ENCODE measurements around the gene LPP. TPM values are rescaled to one million over a fixed set of nuclear protein-coding genes. Genes with fewer than 3 reads are reported as not detected.

The LPP gene
- total RNA-seq, 1 donor: 77.4 TPM

- H3K36me3 ChIP-seq (ENCODE audit: insufficient read depth, low read length): no peaks in the 10 kb centered on the region
- peaks cover 32% of the 10 kb centered on the region for H3K79me2 ChIP-seq (ENCODE audit: insufficient read depth, low read length)
- no peaks in the 10 kb centered on the region for H3K27me3 ChIP-seq (ENCODE audit: insufficient read depth, low read length)
- no peaks in the 10 kb centered on the region for H4K20me1 ChIP-seq (ENCODE audit: insufficient read depth, low read length)
- DNase-seq (ENCODE audit: insufficient read length, low spot score, missing footprints): no peak
- H3K4me2 ChIP-seq (ENCODE audit: insufficient read depth, low read length): peak overlapping the region; percentile 12
- H3K4me1 ChIP-seq (ENCODE audit: insufficient read depth, low read length): peaks cover 27% of the 10 kb centered on the region
- H2AFZ ChIP-seq (ENCODE audit: low read length): no peak overlapping the region
- H3K9me3 ChIP-seq (ENCODE audit: low read depth, low read length): no peaks in the 10 kb centered on the region
- no peak for TF ChIP-seq CTCF (IDR thresholded peaks at IDR 0.05; ENCODE audit: extremely low read depth, low read depth, low read length)
- H3K27ac ChIP-seq (ENCODE audit: low read depth, low read length): peak overlapping the region; percentile 27
- no peak overlapping the region for H3K4me3 ChIP-seq (ENCODE audit: insufficient read depth, low read length)
Measured at GRCh38 chr3:188680189-188680588, 526.2 kb downstream of the LPP start.

GRCh38 chr3:188680605-188681004 lies 526.6 kb downstream of the LPP start:
- DNase-seq (ENCODE audit: insufficient read length, low spot score, missing footprints): no peak
- H3K27ac ChIP-seq (ENCODE audit: low read depth, low read length): peak overlapping the region; percentile 27
- no peak for TF ChIP-seq CTCF (IDR thresholded peaks at IDR 0.05; ENCODE audit: extremely low read depth, low read depth, low read length)
- no peaks in the 10 kb centered on the region for H4K20me1 ChIP-seq (ENCODE audit: insufficient read depth, low read length)
- no peaks in the 10 kb centered on the region for H3K36me3 ChIP-seq (ENCODE audit: insufficient read depth, low read length)
- H3K79me2 ChIP-seq (ENCODE audit: insufficient read depth, low read length): peaks cover 35% of the 10 kb centered on the region
- H3K4me1 ChIP-seq (ENCODE audit: insufficient read depth, low read length): peaks cover 27% of the 10 kb centered on the region
- H3K9me3 ChIP-seq (ENCODE audit: low read depth, low read length): no peaks in the 10 kb centered on the region
- H3K4me3 ChIP-seq (ENCODE audit: insufficient read depth, low read length): no peak overlapping the region
- H2AFZ ChIP-seq (ENCODE audit: low read length): no peak overlapping the region
- no peaks in the 10 kb centered on the region for H3K27me3 ChIP-seq (ENCODE audit: insufficient read depth, low read length)
- H3K4me2 ChIP-seq (ENCODE audit: insufficient read depth, low read length): no peak overlapping the region

- Histone ChIP-seq H3K36me3 (ENCODE audit: insufficient read depth, low read length) (no peaks in the 10 kb centered on the region), H3K4me1 (ENCODE audit: insufficient read depth, low read length) (peaks cover 33% of the 10 kb centered on the region), H3K27me3 (ENCODE audit: insufficient read depth, low read length) (no peaks in the 10 kb centered on the region), H3K9me3 (ENCODE audit: low read depth, low read length) (no peaks in the 10 kb centered on the region), H4K20me1 (ENCODE audit: insufficient read depth, low read length) (no peaks in the 10 kb centered on the region), H2AFZ (ENCODE audit: low read length) (no peak overlapping the region), H3K4me2 (ENCODE audit: insufficient read depth, low read length) (peak overlapping the region; percentile 50), H3K27ac (ENCODE audit: low read depth, low read length) (peak overlapping the region; percentile 71), H3K4me3 (ENCODE audit: insufficient read depth, low read length) (no peak overlapping the region), H3K79me2 (ENCODE audit: insufficient read depth, low read length) (peaks cover 32% of the 10 kb centered on the region)
- DNase-seq (ENCODE audit: insufficient read length, low spot score, missing footprints): no peak
- TF ChIP-seq CTCF (IDR thresholded peaks at IDR 0.05; ENCODE audit: extremely low read depth, low read depth, low read length): no peak
Measured at GRCh38 chr3:188682316-188682715, 528.4 kb downstream of the LPP start.

GRCh38 chr3:188683032-188683521 lies 529.1 kb downstream of the LPP start:
- no peak for TF ChIP-seq CTCF (IDR thresholded peaks at IDR 0.05; ENCODE audit: extremely low read depth, low read depth, low read length)
- H3K36me3 ChIP-seq (ENCODE audit: insufficient read depth, low read length): no peaks in the 10 kb centered on the region
- H3K4me2 ChIP-seq (ENCODE audit: insufficient read depth, low read length): peak overlapping the region; percentile 50
- no peak overlapping the region for H2AFZ ChIP-seq (ENCODE audit: low read length)
- no peaks in the 10 kb centered on the region for H4K20me1 ChIP-seq (ENCODE audit: insufficient read depth, low read length)
- peak; percentile 62 for DNase-seq (ENCODE audit: insufficient read length, low spot score, missing footprints)
- H3K4me1 ChIP-seq (ENCODE audit: insufficient read depth, low read length): peaks cover 40% of the 10 kb centered on the region
- H3K27ac ChIP-seq (ENCODE audit: low read depth, low read length): peak overlapping the region; percentile 71
- H3K4me3 ChIP-seq (ENCODE audit: insufficient read depth, low read length): no peak overlapping the region
- H3K79me2 ChIP-seq (ENCODE audit: insufficient read depth, low read length): peaks cover 32% of the 10 kb centered on the region
- H3K9me3 ChIP-seq (ENCODE audit: low read depth, low read length): no peaks in the 10 kb centered on the region
- H3K27me3 ChIP-seq (ENCODE audit: insufficient read depth, low read length): no peaks in the 10 kb centered on the region
